ENCODE measurements around the gene BTBD7. TPM values are rescaled to one million over a fixed set of nuclear protein-coding genes. Genes with fewer than 3 reads are reported as not detected.

Gene BTBD7
- total and polyA plus RNA-seq, 9 of the 15 experiments (the other 6 are each of a cell fraction or from before 2014, with no cell fraction given), result 2.5 to 12.9 (median 6.2) TPM

DNA sequence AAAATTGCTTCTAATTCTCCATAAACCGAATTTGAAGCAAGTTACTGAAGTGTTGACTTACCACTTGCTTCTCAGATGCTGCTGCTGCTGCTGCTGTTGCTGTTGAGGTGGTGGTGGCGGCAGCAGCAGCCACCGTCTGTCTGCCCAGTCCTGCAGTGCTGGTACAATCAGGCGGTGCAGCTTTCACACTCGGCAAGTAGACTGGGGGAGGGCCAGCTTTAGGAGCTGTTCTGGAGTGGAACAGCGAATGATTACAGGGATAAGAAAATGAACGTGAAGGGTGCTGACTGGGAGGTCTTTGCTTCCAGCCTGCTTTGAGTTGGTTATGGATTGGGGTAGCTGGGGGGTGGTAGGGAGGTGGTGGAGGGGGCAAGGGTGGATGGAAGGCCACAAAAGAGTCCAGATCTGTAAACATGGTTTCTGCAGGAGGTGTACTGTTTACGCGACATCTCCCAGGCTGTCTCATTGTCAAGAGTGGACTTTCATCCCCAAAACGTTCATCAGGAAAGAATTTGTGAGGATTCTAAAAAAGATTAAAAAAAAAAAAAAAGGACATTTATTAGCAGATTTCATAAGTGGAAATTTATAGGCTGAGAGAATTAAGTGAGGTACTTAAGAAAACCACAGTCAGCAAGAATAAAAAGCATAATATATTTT is 86.9 kb downstream of the BTBD7 start (continued):
- TF ChIP-seq CEBPZ (IDR thresholded peaks at IDR 0.05; ENCODE audit: borderline replicate concordance, low read depth, low read length) (no peak), ZSCAN29 (IDR thresholded peaks at IDR 0.05) (no peak)
- TF ChIP-seq, protein P1, sequence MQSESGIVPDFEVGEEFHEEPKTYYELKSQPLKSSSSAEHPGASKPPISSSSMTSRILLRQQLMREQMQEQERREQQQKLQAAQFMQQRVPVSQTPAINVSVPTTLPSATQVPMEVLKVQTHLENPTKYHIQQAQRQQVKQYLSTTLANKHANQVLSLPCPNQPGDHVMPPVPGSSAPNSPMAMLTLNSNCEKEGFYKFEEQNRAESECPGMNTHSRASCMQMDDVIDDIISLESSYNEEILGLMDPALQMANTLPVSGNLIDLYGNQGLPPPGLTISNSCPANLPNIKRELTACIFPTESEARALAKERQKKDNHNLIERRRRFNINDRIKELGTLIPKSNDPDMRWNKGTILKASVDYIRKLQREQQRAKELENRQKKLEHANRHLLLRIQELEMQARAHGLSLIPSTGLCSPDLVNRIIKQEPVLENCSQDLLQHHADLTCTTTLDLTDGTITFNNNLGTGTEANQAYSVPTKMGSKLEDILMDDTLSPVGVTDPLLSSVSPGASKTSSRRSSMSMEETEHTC (IDR thresholded peaks at IDR 0.05), result no peak

GRCh38 chr14:93240678-93241000 is 92.2 kb downstream of the BTBD7 start:
- TF ChIP-seq RNF219 (CRISPR knock-in tag; IDR thresholded peaks at IDR 0.05) (no peak), ZNF3 (CRISPR knock-in tag; IDR thresholded peaks at IDR 0.05) (no peak), POLR2A (conservative IDR thresholded peaks at IDR 0.05) (no peak), L3MBTL2 (IDR thresholded peaks at IDR 0.05) (no peak), DEAF1 (CRISPR knock-in tag; IDR thresholded peaks at IDR 0.05) (no peak)
- intact Hi-C loops (cut with micrococcal nuclease) (no loop called here), in situ Hi-C loops (cut with MboI) (loop anchor here (5.0 kb wide), 1 partner anchor 302 kb away; no protein-coding TSS in a partner anchor)
- Histone ChIP-seq H3K4me3 (no peak overlapping the region), H3K4me1 (replicated peaks in 1 of 2; ENCODE audit: control insufficient read depth in 2 of 2, insufficient read depth in 2 of 2, low read length in 2 of 2) (no peaks in the 10 kb centered on the region), H2AFZ (ENCODE audit: low read depth, low read length) (no peak overlapping the region), H4K20me1 (replicated peaks; ENCODE audit: control insufficient read depth, insufficient read depth, low read length) (no peaks in the 10 kb centered on the region), H3K9me3 (replicated peaks; ENCODE audit: control insufficient read depth, insufficient read depth, low read depth, low read length) (no peaks in the 10 kb centered on the region), H3K9ac (ENCODE audit: insufficient read depth in 1 of 2, low read depth in 2 of 2, low read length in 2 of 2) (no peak overlapping the region), H3K9me1 (ENCODE audit: control insufficient read depth, insufficient read depth, low read length) (no peaks in the 10 kb centered on the region), H3K4me2 (ENCODE audit: insufficient read depth, low read length) (no peak overlapping the region), H3K27me3 (ENCODE audit: control insufficient read depth in 2 of 2, insufficient read depth in 2 of 2, low read length in 2 of 2) (no peaks in the 10 kb centered on the region), H3K79me2 (ENCODE audit: control insufficient read depth, insufficient read depth, low read length) (no peaks in the 10 kb centered on the region), H3K27ac (ENCODE audit: extremely low read depth, low read depth, low read length) (no peak overlapping the region), H3K36me3 (ENCODE audit: control insufficient read depth, insufficient read depth, low read length) (peaks cover 21% of the 10 kb centered on the region)
- BruUV-seq (replicated peaks), result no TSS peak
- ChIA-PET POLR2A (interaction anchor here (0.7 kb wide), 1 partner anchor 47 kb away, joined by 3 read pairs; no protein-coding TSS in a partner anchor), CTCF (ENCODE audit: low intra/inter-chr PET ratio) (no interaction called here)
- WGBS (ENCODE audit: insufficient coverage, low coverage, missing lambda C conversion rate), result 67% methylated on average over 3 of the region's 3 CpGs
- FAIRE-seq, result no peak
- ATAC-seq, result no peak
- DNase-seq (ENCODE audit: extremely low read depth in 1 of 4, low spot score in 3 of 4), result no peak

Measured in K562 (cell line).